Testis (tissue), 5 donors: ENCODE results near the gene RLBP1. TPM values are rescaled to one million over a fixed set of nuclear protein-coding genes. Genes with fewer than 3 reads are reported as not detected.
A peak's percentile ranks its signal among the peaks of the same experiment; 100 is the strongest.
"Not testable (repeated sequence)": the region's sequence is repeated elsewhere in the genome, so short reads cannot be mapped to it uniquely, and the experiment has no call there.

Source experiments
- DNase-seq: peaks from one replicate; pipeline ENCODE4 v3.0.0-alpha.2; 2019
- H3K27ac ChIP-seq, 2 donors: fragments of 200-600 bp; sonication (generic); one replicate each; pipeline ENCODE4 v1.5.1; 2019
- H3K27me3 ChIP-seq: fragments of 200-600 bp; sonication (generic); one replicate; pipeline ENCODE4 v1.5.1; 2019
- H3K36me3 ChIP-seq: fragments of 200-600 bp; sonication (generic); one replicate; pipeline ENCODE4 v1.5.1; 2017; ENCODE audit warnings: low read depth; ENCODE audit errors: missing control alignments
- H3K4me1 ChIP-seq: fragments of 200-600 bp; sonication (generic); one replicate; pipeline ENCODE4 v1.5.1; 2019
- H3K4me3 ChIP-seq, 2 donors: fragments of 200-600 bp; sonication (generic); one replicate each; pipeline ENCODE4 v1.5.1; 2017 to 2019
- H3K9me3 ChIP-seq: fragments of 200-600 bp; sonication (generic); one replicate; pipeline ENCODE4 v1.5.1; 2017
- CTCF ChIP-seq, 3 experiments: fragments of 450-650 bp in 2 of 3; fragments of 200-600 bp in 1 of 3; sonication (generic) in 1 of 3; IDR thresholded peaks; one replicate each; pipeline ENCODE4 v1.5.1; 2016 to 2019; ENCODE audit warnings: antibody characterized with exemption in 3 of 3, mild to moderate bottlenecking in 2 of 3, moderate library complexity in 1 of 3
- POLR2A ChIP-seq: fragments of 450-650 bp; IDR thresholded peaks from one replicate; pipeline ENCODE4 v1.6.1; 2017; ENCODE audit warnings: antibody characterized with exemption, mild to moderate bottlenecking, moderate library complexity
- WGBS, 2 donors: methylation state at CpG; one replicate each; pipeline ENCODE4 v1.1.5; 2018; 5-methylcytosine and 5-hydroxymethylcytosine counted together
- intact Hi-C: fragments of 100-400 bp; cut with DNase I; formaldehyde crosslinking; loops from one replicate; pipeline ENCODE4 v1.15.1; 2023; ENCODE audit warnings: low total_unique reads
- long read RNA-seq, 2 donors: transcript quantifications; one replicate each; lab custom pipeline, GENCODE V29; 2026
- polyA plus RNA-seq: library from polyadenylated mRNA; stranded (reverse); fragments of 350-450 nt; fragmentation: Illumina TruSeq; extraction: RNeasy Lipid Tissue Mini Kit (QIAGEN cat#74804); gene quantifications from one replicate; pipeline ENCODE4 v1.2.3, GENCODE V29; 2014; ENCODE audit warnings: low read depth, low replicate concordance; ENCODE audit not compliant: insufficient read depth
- total RNA-seq, 2 donors: library from RNA; depleted of rRNA; stranded (reverse); fragments of >200 nt; gene quantifications; one replicate each; pipeline ENCODE4 v1.2.3, GENCODE V29; 2016

RLBP1 gene
- total RNA-seq (under 1 TPM; 0.31 to 0.93 TPM), polyA plus RNA-seq (1.1 TPM)
- long read RNA-seq, donor 1 = 0 reads
- long read RNA-seq, donor 2 = 0 reads

- H3K36me3 ChIP-seq = no peaks in the 10 kb centered on the region
- no peak within 1 kb of the TSS for H3K4me3 ChIP-seq
- intact Hi-C loops = no loop called here
- H3K9me3 ChIP-seq = no peaks in the 10 kb centered on the region
- H3K4me1 ChIP-seq = peaks cover 8% of the 10 kb centered on the region
- H3K27ac ChIP-seq = no peak within 1 kb of the TSS
- no peak for DNase-seq
- no peaks in the 10 kb centered on the region for H3K27me3 ChIP-seq
- TF ChIP-seq POLR2A = no peak
- TF ChIP-seq CTCF (IDR thresholded peaks at IDR 0.05) = no peak
- WGBS, 2 donors = 81% methylated on average over 8 to 11 of the region's 11 CpGs
Measured at GRCh38 chr15:89221543-89221942, at the start of gene RLBP1. RLBP1 (minus strand) TSS chr15:89221579; CDS start chr15:89218975, 2,604 bp downstream.

GRCh38 chr15:89250142-89250541 is 28.8 kb upstream of the RLBP1 start:
- H3K27me3 ChIP-seq, DNase-seq, H3K4me1 ChIP-seq, H3K27ac ChIP-seq, H3K36me3 ChIP-seq, H3K4me3 ChIP-seq, H3K9me3 ChIP-seq, intact Hi-C loops: not testable (repeated sequence)
- 98 to 99% methylated on average over 5 of the region's 5 CpGs for WGBS, 2 donors

- no peak overlapping the region for H3K4me3 ChIP-seq
- H3K4me1 ChIP-seq = peaks cover 4% of the 10 kb centered on the region
- no peak for DNase-seq
- no peak overlapping the region for H3K27ac ChIP-seq
- no peaks in the 10 kb centered on the region for H3K9me3 ChIP-seq
- no peaks in the 10 kb centered on the region for H3K27me3 ChIP-seq
- intact Hi-C loops = no loop called here
- no peaks in the 10 kb centered on the region for H3K36me3 ChIP-seq
- TF ChIP-seq CTCF (IDR thresholded peaks at IDR 0.05) (no peak), POLR2A (no peak)
- 92 to 96% methylated on average over 2 of the region's 2 CpGs for WGBS, 2 donors
Measured at GRCh38 chr15:89248584-89248983, 27.2 kb upstream of the RLBP1 start.

- Histone ChIP-seq H3K9me3 (no peaks in the 10 kb centered on the region), H3K27ac (no peak overlapping the region), H3K4me1 (peaks cover 4% of the 10 kb centered on the region), H3K4me3 (no peak overlapping the region), H3K27me3 (no peaks in the 10 kb centered on the region), H3K36me3 (no peaks in the 10 kb centered on the region)
- 74% methylated on average over 2 of the region's 2 CpGs for WGBS, 2 donors
- no peak for DNase-seq
- TF ChIP-seq POLR2A (no peak), CTCF (IDR thresholded peaks at IDR 0.05) (no peak)
- intact Hi-C loops = no loop called here
Measured at GRCh38 chr15:89247446-89247845, 26.1 kb upstream of the RLBP1 start.

GRCh38 chr15:89244574-89244903 is 23.2 kb upstream of the RLBP1 start:
- intact Hi-C loops = no loop called here
- TF ChIP-seq CTCF (IDR thresholded peaks at IDR 0.05) (no peak), POLR2A (no peak)
- Histone ChIP-seq H3K27ac (no peak overlapping the region), H3K4me1 (peaks cover 4% of the 10 kb centered on the region), H3K27me3 (no peaks in the 10 kb centered on the region), H3K9me3 (no peaks in the 10 kb centered on the region), H3K36me3 (no peaks in the 10 kb centered on the region), H3K4me3 (peak overlapping the region; percentile 67 to 72)
- no peak for DNase-seq
- 0% methylated on average over 5 to 6 of the region's 6 CpGs for WGBS, 2 donors
